Measurements from ENCODE around the gene DPCD.

GRCh38 chr10:101560298-101561067 is 27.6 kb upstream of the DPCD start:
- no peak for TF ChIP-seq YY1 (IDR thresholded peaks at IDR 0.05; ENCODE audit: insufficient read depth, insufficient read length)
- TF ChIP-seq SUZ12 (IDR thresholded peaks at IDR 0.05; ENCODE audit: extremely low read depth, insufficient read depth, insufficient read length) = no peak

Measured in NT2/D1 (cell line).